Testis (tissue), 2 donors: Measurements from ENCODE around the gene RAB29.

Experiments used
- CTCF ChIP-seq, 3 experiments: fragments of 450-650 bp in 2 of 3; fragments of 200-600 bp in 1 of 3; sonication (generic) in 1 of 3; IDR thresholded peaks; one replicate each; pipeline ENCODE4 v1.5.1; 2016 to 2019; ENCODE audit warnings: antibody characterized with exemption in 3 of 3, mild to moderate bottlenecking in 2 of 3, moderate library complexity in 1 of 3
- POLR2A ChIP-seq: fragments of 450-650 bp; IDR thresholded peaks from one replicate; pipeline ENCODE4 v1.6.1; 2017; ENCODE audit warnings: antibody characterized with exemption, mild to moderate bottlenecking, moderate library complexity

GRCh38 chr1:205780335-205780734 lies 5.1 kb upstream of the RAB29 start:
- TF ChIP-seq CTCF (IDR thresholded peaks at IDR 0.05): no peak
- TF ChIP-seq POLR2A: no peak
